Hematopoietic multipotent progenitor cell treated with erythropoietin and hydrocortisone succinate and interleukin-3 and kit ligand, for 17 days (in vitro differentiated cells): ENCODE data around the gene MAD1L1.

Experiments
- DNase-seq: peaks from one replicate; pipeline ENCODE4 v3.0.0-alpha.2; 2015; ENCODE audit warnings: low spot score

Gene MAD1L1

GRCh38 chr7:2257651-2258050, 24.9 kb upstream of the MAD1L1 start:
- no peak for DNase-seq

GRCh38 chr7:2257046-2257551, 24.4 kb upstream of the MAD1L1 start:
- no peak for DNase-seq

GRCh38 chr7:2256306-2257045, 23.7 kb upstream of the MAD1L1 start:
- no peak for DNase-seq

- no peak for DNase-seq
Observed at GRCh38 chr7:2255145-2256139, 22.7 kb upstream of the MAD1L1 start.

GRCh38 chr7:2254429-2255144, 21.8 kb upstream of the MAD1L1 start:
- DNase-seq = no peak

- DNase-seq = no peak
Observed at GRCh38 chr7:2253525-2254244, 20.9 kb upstream of the MAD1L1 start.

GRCh38 chr7:2253021-2253420, 20.3 kb upstream of the MAD1L1 start:
- no peak for DNase-seq

GRCh38 chr7:2251841-2252771, 19.4 kb upstream of the MAD1L1 start:
- DNase-seq = no peak

- no peak for DNase-seq
Observed at GRCh38 chr7:2251381-2251780, 18.6 kb upstream of the MAD1L1 start.

- no peak for DNase-seq
Observed at GRCh38 chr7:2249744-2250323, 17.1 kb upstream of the MAD1L1 start.

- DNase-seq = no peak
Observed at GRCh38 chr7:2248984-2249694, 16.4 kb upstream of the MAD1L1 start.

- DNase-seq = peak; percentile 41
Observed at GRCh38 chr7:2247141-2247995, 14.6 kb upstream of the MAD1L1 start.

- DNase-seq = no peak
Observed at GRCh38 chr7:2245883-2246675, 13.3 kb upstream of the MAD1L1 start.

GRCh38 chr7:2244404-2244995, 11.8 kb upstream of the MAD1L1 start:
- DNase-seq = no peak

GRCh38 chr7:2243458-2243857, 10.7 kb upstream of the MAD1L1 start:
- no peak for DNase-seq

- DNase-seq = peak; percentile 50
Observed at GRCh38 chr7:2242541-2243429, 10.0 kb upstream of the MAD1L1 start.
